ENCODE data around the gene ITSN1. TPM values are rescaled to one million over a fixed set of nuclear protein-coding genes. Genes with fewer than 3 reads are reported as not detected.
A peak's percentile ranks its signal among the peaks of the same experiment; 100 is the strongest.

Gene ITSN1
- 121 and 122 TPM in 2 replicates for polyA plus RNA-seq (2013)

DNA sequence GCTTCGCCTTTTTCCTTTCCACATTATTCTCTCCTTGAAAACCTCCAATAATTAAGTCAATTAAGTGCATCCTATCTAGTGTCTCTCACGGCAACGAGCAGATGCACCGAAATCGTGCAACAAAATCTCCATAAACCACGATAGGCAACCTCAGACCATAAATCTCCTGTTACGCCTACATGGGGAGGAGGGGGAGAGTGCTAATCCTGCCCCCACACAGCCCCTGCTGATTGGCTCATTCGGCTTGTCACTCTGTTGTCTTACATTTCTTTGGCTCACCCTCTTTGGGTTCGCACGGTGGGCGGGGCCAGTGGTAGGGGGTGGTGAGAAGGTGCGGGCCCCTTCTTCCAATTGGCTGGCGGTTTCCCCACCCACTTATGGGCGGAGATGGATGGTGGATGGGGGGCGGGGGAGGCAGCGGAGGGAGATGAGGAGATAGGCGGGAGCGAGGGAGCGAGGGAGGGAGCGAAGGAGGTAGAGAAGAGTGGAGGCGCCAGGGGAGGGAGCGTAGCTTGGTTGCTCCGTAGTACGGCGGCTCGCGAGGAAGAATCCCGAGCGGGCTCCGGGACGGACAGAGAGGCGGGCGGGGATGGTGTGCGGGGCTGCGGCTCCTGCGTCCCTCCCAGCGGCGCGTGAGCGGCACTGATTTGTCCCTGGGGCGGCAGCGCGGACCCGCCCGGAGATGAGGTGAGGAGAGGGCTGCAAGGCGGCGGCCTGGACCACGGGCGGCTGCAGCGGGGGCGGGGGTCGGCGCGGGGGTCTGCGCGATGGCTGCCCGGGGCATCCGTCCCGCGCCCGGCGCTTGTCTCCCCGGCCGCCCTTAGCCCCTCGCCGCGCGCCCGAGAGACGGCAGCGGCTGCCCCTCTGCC is at the start of gene ITSN1:
Gene ITSN1, plus strand, starts transcription at position 475 of the 869 bp plus-strand sequence. CDS start 76,328 bp downstream, outside the sequence.
- H4K12ac ChIP-seq (ENCODE audit: low read depth, low read length): peak within 1 kb of the TSS; percentile 91
- no peaks in the 10 kb centered on the region for H3K9me3 ChIP-seq (ENCODE audit: insufficient read depth, low read depth, low read length)
- H3K4me2 ChIP-seq (ENCODE audit: low read length): peak within 1 kb of the TSS; percentile 78
- peak within 1 kb of the TSS; percentile 98 for H3K4ac ChIP-seq (ENCODE audit: low read depth, low read length)
- peak within 1 kb of the TSS; percentile 90 for H4K8ac ChIP-seq (ENCODE audit: low read depth, low read length)
- no peak within 1 kb of the TSS for H3K23ac ChIP-seq (ENCODE audit: low read length)
- H2BK12ac ChIP-seq (ENCODE audit: low read length): no peak within 1 kb of the TSS
- peak within 1 kb of the TSS; percentile 59 for H2AFZ ChIP-seq (ENCODE audit: insufficient read depth, low read length, poor library complexity)
- peaks cover 14% of the 10 kb centered on the region for H3K79me1 ChIP-seq (ENCODE audit: low read length)
- peaks cover 16% of the 10 kb centered on the region for H3K79me2 ChIP-seq (ENCODE audit: control insufficient read depth, insufficient read depth, low read length, poor library complexity)
- no peak within 1 kb of the TSS for H2AK5ac ChIP-seq (ENCODE audit: low read length)
- no peaks in the 10 kb centered on the region for H3K27me3 ChIP-seq (ENCODE audit: insufficient read depth, low read length)
- H3K9ac ChIP-seq (ENCODE audit: low read length): peak within 1 kb of the TSS; percentile 98
- H3K4me3 ChIP-seq (ENCODE audit: low read depth, low read length): peak within 1 kb of the TSS; percentile 99
- no CpG with 5 or more reads among the region's 71 CpGs for WGBS (ENCODE audit: extremely low coverage, insufficient coverage, insufficient read length)
- H2BK5ac ChIP-seq (ENCODE audit: low read depth, low read length, poor library complexity): peak within 1 kb of the TSS; percentile 73
- peak within 1 kb of the TSS; percentile 91 for H4K91ac ChIP-seq (ENCODE audit: low read depth, low read length)
- H3K27ac ChIP-seq (ENCODE audit: low read depth, low read length): peak within 1 kb of the TSS; percentile 75
- H3K14ac ChIP-seq (ENCODE audit: low read length): peak within 1 kb of the TSS; percentile 93
- peaks cover 3 to 5% of the 10 kb centered on the region in 2 experiments for H3K4me1 ChIP-seq (ENCODE audit: control insufficient read depth in 1 of 2, insufficient read depth in 2 of 2, low read length in 2 of 2)
- peak within 1 kb of the TSS; percentile 62 for H2BK120ac ChIP-seq (ENCODE audit: insufficient read depth, low read length, poor library complexity)
- peak within 1 kb of the TSS; percentile 92 for H3K18ac ChIP-seq (ENCODE audit: low read length)
- DNase-seq: peak; percentile 99
- no peaks in the 10 kb centered on the region for H3K36me3 ChIP-seq (ENCODE audit: control insufficient read depth in 1 of 2, insufficient read depth in 2 of 2, low read length in 2 of 2)

DNA sequence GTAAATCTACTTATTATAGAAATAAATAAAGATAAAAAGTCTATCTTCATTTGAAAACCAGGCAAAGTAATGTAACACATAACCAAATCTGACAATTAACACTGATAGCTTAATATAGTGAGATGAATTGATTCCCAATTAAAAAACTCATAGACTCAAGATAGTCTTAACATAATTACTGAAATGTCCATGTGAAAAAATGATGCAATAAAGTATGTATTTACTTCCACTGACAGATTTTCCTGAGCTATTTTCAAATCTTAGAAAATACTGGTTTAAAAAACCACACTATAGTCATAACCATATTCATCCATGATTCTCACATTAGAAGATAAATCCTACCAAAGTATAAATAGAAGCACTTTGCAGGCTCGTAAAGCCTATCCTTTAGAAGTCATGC is 44.2 kb upstream of the ITSN1 start:
- Histone ChIP-seq H2BK5ac (ENCODE audit: low read depth, low read length, poor library complexity) (no peak overlapping the region), H2AK5ac (ENCODE audit: low read length) (no peak overlapping the region), H3K36me3 (ENCODE audit: control insufficient read depth in 1 of 2, insufficient read depth in 2 of 2, low read length in 2 of 2) (peaks cover 10 to 14% of the 10 kb centered on the region in 2 experiments), H3K14ac (ENCODE audit: low read length) (no peak overlapping the region), H3K18ac (ENCODE audit: low read length) (no peak overlapping the region), H3K9ac (ENCODE audit: low read length) (no peak overlapping the region), H4K12ac (ENCODE audit: low read depth, low read length) (no peak overlapping the region), H3K79me1 (ENCODE audit: low read length) (no peaks in the 10 kb centered on the region), H3K27ac (ENCODE audit: low read depth, low read length) (no peak overlapping the region), H4K91ac (ENCODE audit: low read depth, low read length) (no peak overlapping the region), H4K8ac (ENCODE audit: low read depth, low read length) (no peak overlapping the region), H3K4me1 (ENCODE audit: control insufficient read depth in 1 of 2, insufficient read depth in 2 of 2, low read length in 2 of 2) (no peaks in the 10 kb centered on the region), H3K23ac (ENCODE audit: low read length) (no peak overlapping the region), H3K4me2 (ENCODE audit: low read length) (no peak overlapping the region), H3K4me3 (ENCODE audit: low read depth, low read length) (no peak overlapping the region), H3K79me2 (ENCODE audit: control insufficient read depth, insufficient read depth, low read length, poor library complexity) (no peaks in the 10 kb centered on the region), H3K27me3 (ENCODE audit: insufficient read depth, low read length) (no peaks in the 10 kb centered on the region), H3K4ac (ENCODE audit: low read depth, low read length) (no peak overlapping the region), H2BK120ac (ENCODE audit: insufficient read depth, low read length, poor library complexity) (no peak overlapping the region), H2AFZ (ENCODE audit: insufficient read depth, low read length, poor library complexity) (no peak overlapping the region), H3K9me3 (ENCODE audit: insufficient read depth, low read depth, low read length) (no peaks in the 10 kb centered on the region), H2BK12ac (ENCODE audit: low read length) (no peak overlapping the region)
- no CpG with 5 or more reads among the region's 1 CpG for WGBS (ENCODE audit: extremely low coverage, insufficient coverage, insufficient read length)
- DNase-seq: no peak

DNA sequence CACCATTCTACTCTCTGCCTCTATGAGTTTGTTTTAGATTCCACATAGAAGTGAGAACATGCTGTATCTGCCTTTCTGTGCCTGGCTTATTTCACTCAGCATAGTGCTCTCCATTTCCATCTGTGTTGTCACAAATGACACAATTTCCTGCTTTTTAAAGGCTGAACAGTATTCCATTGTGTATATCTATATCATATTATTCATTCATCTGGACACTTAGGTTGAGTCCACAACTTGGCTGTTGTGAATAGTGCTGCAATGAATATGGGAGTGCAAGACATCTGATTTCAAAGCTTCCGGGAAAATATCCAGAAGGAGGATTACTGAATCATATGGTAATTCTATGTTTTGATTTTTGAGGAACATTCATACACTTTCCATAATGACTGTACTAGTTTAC is 33.7 kb upstream of the ITSN1 start:
- H3K9me3 ChIP-seq (ENCODE audit: insufficient read depth, low read depth, low read length): no peaks in the 10 kb centered on the region
- peaks cover 5 to 8% of the 10 kb centered on the region in 2 experiments for H3K36me3 ChIP-seq (ENCODE audit: control insufficient read depth in 1 of 2, insufficient read depth in 2 of 2, low read length in 2 of 2)
- no peak overlapping the region for H3K23ac ChIP-seq (ENCODE audit: low read length)
- no peak overlapping the region for H4K12ac ChIP-seq (ENCODE audit: low read depth, low read length)
- H4K91ac ChIP-seq (ENCODE audit: low read depth, low read length): no peak overlapping the region
- H3K4me3 ChIP-seq (ENCODE audit: low read depth, low read length): no peak overlapping the region
- H3K4ac ChIP-seq (ENCODE audit: low read depth, low read length): no peak overlapping the region
- H3K27me3 ChIP-seq (ENCODE audit: insufficient read depth, low read length): no peaks in the 10 kb centered on the region
- H2BK120ac ChIP-seq (ENCODE audit: insufficient read depth, low read length, poor library complexity): no peak overlapping the region
- H3K9ac ChIP-seq (ENCODE audit: low read length): no peak overlapping the region
- no peak overlapping the region for H2AK5ac ChIP-seq (ENCODE audit: low read length)
- no peak overlapping the region for H3K27ac ChIP-seq (ENCODE audit: low read depth, low read length)
- no peak overlapping the region for H3K14ac ChIP-seq (ENCODE audit: low read length)
- no peak overlapping the region for H3K18ac ChIP-seq (ENCODE audit: low read length)
- no peaks in the 10 kb centered on the region for H3K4me1 ChIP-seq (ENCODE audit: control insufficient read depth in 1 of 2, insufficient read depth in 2 of 2, low read length in 2 of 2)
- H4K8ac ChIP-seq (ENCODE audit: low read depth, low read length): no peak overlapping the region
- H2BK5ac ChIP-seq (ENCODE audit: low read depth, low read length, poor library complexity): no peak overlapping the region
- no peak overlapping the region for H3K4me2 ChIP-seq (ENCODE audit: low read length)
- no CpG with 5 or more reads among the region's 1 CpG for WGBS (ENCODE audit: extremely low coverage, insufficient coverage, insufficient read length)
- H3K79me2 ChIP-seq (ENCODE audit: control insufficient read depth, insufficient read depth, low read length, poor library complexity): no peaks in the 10 kb centered on the region
- no peak for DNase-seq
- no peak overlapping the region for H2BK12ac ChIP-seq (ENCODE audit: low read length)
- no peaks in the 10 kb centered on the region for H3K79me1 ChIP-seq (ENCODE audit: low read length)
- no peak overlapping the region for H2AFZ ChIP-seq (ENCODE audit: insufficient read depth, low read length, poor library complexity)

DNA sequence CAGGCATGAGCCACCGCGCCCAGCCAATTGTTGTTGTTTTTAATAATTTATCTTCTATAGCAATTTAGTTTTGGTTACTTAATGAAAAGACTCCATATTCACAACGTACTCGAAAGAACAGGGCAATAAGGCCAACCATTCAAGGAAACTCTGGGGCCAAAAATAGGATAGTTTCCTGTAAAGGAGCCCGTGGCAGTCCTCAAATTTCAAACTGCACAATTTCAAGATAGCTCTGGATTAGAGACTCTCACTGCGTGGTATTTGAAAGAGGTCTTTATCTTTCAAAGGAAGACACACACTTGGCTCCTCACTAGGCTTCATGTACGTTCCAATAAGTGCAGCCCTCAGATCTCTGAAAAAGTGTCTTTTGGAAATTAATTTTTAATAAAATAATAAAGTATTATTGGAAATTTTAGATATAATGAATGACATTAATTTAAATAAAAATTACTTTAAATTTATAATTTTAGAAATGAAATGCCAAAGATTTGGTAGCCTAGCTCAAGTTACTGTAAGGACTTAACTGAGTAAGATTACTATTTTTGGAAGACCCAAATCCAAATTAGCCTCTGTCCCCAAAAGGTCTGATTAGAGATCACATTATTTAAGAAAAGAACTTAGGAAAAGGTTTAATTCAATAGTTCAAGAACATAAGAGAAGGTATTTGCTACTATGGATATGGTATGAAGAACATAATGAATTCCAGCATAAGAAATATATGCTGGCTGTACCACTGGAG is 31.1 kb upstream of the ITSN1 start:
- Histone ChIP-seq H3K27ac (ENCODE audit: low read depth, low read length) (no peak overlapping the region), H2AK5ac (ENCODE audit: low read length) (no peak overlapping the region), H3K27me3 (ENCODE audit: insufficient read depth, low read length) (no peaks in the 10 kb centered on the region), H4K12ac (ENCODE audit: low read depth, low read length) (no peak overlapping the region), H2BK120ac (ENCODE audit: insufficient read depth, low read length, poor library complexity) (no peak overlapping the region), H3K79me1 (ENCODE audit: low read length) (no peaks in the 10 kb centered on the region), H3K4me2 (ENCODE audit: low read length) (no peak overlapping the region), H3K36me3 (ENCODE audit: control insufficient read depth in 1 of 2, insufficient read depth in 2 of 2, low read length in 2 of 2) (peaks cover 5 to 8% of the 10 kb centered on the region in 2 experiments), H3K4me1 (ENCODE audit: control insufficient read depth in 1 of 2, insufficient read depth in 2 of 2, low read length in 2 of 2) (no peaks in the 10 kb centered on the region), H3K4ac (ENCODE audit: low read depth, low read length) (no peak overlapping the region), H2BK12ac (ENCODE audit: low read length) (no peak overlapping the region), H3K4me3 (ENCODE audit: low read depth, low read length) (no peak overlapping the region), H3K23ac (ENCODE audit: low read length) (no peak overlapping the region), H2BK5ac (ENCODE audit: low read depth, low read length, poor library complexity) (no peak overlapping the region), H3K9ac (ENCODE audit: low read length) (no peak overlapping the region), H3K9me3 (ENCODE audit: insufficient read depth, low read depth, low read length) (no peaks in the 10 kb centered on the region), H4K91ac (ENCODE audit: low read depth, low read length) (no peak overlapping the region), H4K8ac (ENCODE audit: low read depth, low read length) (no peak overlapping the region), H3K79me2 (ENCODE audit: control insufficient read depth, insufficient read depth, low read length, poor library complexity) (no peaks in the 10 kb centered on the region), H2AFZ (ENCODE audit: insufficient read depth, low read length, poor library complexity) (no peak overlapping the region), H3K18ac (ENCODE audit: low read length) (no peak overlapping the region), H3K14ac (ENCODE audit: low read length) (no peak overlapping the region)
- no CpG with 5 or more reads among the region's 7 CpGs for WGBS (ENCODE audit: extremely low coverage, insufficient coverage, insufficient read length)
- DNase-seq: no peak
